Right lobe of liver (tissue), 4 donors: Measurements from ENCODE around the gene PLD5.

Experiments
- POLR2A ChIP-seq: fragments of 450-650 bp; IDR thresholded peaks from one replicate; pipeline ENCODE4 v1.6.1; 2017; ENCODE audit warnings: antibody characterized with exemption, mild to moderate bottlenecking
- TF ChIP-seq, protein P1 (sequence below), 4 donors: fragments of 200-600 bp in 3 of 4; fragments of 450-650 bp in 1 of 4; IDR thresholded peaks; one replicate each; pipeline versions ENCODE4 v1.5.1 to v1.8.0; 2016 to 2022; ENCODE audit warnings: antibody characterized with exemption in 4 of 4, mild to moderate bottlenecking in 2 of 4
- donor health status: DM: no; HTN: no; CAD: no.
- donor health status: DM: no; HTN: no; CAD: no.
- donor health status: DM: no; HTN: yes; CAD: no.

DNA sequence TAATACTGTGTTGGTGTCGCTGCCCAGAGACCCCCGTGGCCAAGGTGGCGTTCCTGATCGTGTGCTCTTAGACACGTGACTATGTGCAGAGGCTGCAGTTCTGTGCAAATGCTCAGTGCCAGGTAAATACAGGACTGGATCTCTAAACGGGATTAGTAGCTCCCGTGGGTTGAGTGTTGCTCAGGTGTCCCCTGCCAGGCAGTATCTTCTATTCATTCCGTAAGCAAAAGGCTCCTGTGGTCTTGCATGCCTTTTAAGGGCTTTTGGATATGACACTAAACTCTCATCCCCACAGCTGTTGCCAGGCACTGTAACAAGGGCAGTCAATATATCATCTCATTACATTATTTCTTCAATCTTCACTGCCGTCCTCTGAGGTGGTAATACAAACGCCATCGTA is 431.4 kb downstream of the PLD5 start:
- TF ChIP-seq, protein P1, sequence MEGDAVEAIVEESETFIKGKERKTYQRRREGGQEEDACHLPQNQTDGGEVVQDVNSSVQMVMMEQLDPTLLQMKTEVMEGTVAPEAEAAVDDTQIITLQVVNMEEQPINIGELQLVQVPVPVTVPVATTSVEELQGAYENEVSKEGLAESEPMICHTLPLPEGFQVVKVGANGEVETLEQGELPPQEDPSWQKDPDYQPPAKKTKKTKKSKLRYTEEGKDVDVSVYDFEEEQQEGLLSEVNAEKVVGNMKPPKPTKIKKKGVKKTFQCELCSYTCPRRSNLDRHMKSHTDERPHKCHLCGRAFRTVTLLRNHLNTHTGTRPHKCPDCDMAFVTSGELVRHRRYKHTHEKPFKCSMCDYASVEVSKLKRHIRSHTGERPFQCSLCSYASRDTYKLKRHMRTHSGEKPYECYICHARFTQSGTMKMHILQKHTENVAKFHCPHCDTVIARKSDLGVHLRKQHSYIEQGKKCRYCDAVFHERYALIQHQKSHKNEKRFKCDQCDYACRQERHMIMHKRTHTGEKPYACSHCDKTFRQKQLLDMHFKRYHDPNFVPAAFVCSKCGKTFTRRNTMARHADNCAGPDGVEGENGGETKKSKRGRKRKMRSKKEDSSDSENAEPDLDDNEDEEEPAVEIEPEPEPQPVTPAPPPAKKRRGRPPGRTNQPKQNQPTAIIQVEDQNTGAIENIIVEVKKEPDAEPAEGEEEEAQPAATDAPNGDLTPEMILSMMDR (IDR thresholded peaks at IDR 0.05): no peak
- TF ChIP-seq POLR2A: no peak
